CD4-positive, alpha-beta T cell (primary cell): ENCODE measurements around the gene F10. TPM values are rescaled to one million over a fixed set of nuclear protein-coding genes. Genes with fewer than 3 reads are reported as not detected.
"Not testable (repeated sequence)": the region's sequence is repeated elsewhere in the genome, so short reads cannot be mapped to it uniquely, and the experiment has no call there.

ENCODE experiments used
- ATAC-seq: fragments of 200-7000 bp; cut with Tn5 transposase; one replicate; pipeline ENCODE4 v1.10.0; 2022; ENCODE audit warnings: mild to moderate bottlenecking; ENCODE audit not compliant: poor library complexity
- CTCF ChIA-PET: fragments of 350-600 bp; sonication (Branson Sonifier 250); formaldehyde crosslinking; loops from one replicate; lab custom pipeline; 2021; ENCODE audit warnings: antibody characterized with exemption, inconsistent platforms; lab: Charles Lee
- POLR2A ChIA-PET: fragments of 350-600 bp; sonication (Branson Sonifier 250); formaldehyde crosslinking; loops from one replicate; lab custom pipeline; 2021; ENCODE audit warnings: antibody characterized with exemption, inconsistent platforms; lab: Charles Lee
- DNase-seq, 14 experiments: peaks; one replicate each; pipeline ENCODE4 v3.0.0-alpha.2; 2013 to 2020; ENCODE audit warnings: mixed read lengths in 2 of 14
- H3K27ac ChIP-seq, 2 donors: one replicate each; pipeline versions ENCODE4 v1.5.1 to v1.7.0; 2013; ENCODE audit warnings: low read length in 2 of 2, low read depth in 1 of 2, mild to moderate bottlenecking in 1 of 2
- H3K27me3 ChIP-seq, 2 experiments: 1 replicate in 1 of 2; 2 replicates in 1 of 2; pipeline versions ENCODE4 v1.6.1 to v1.7.0; 2013; ENCODE audit warnings: low read length in 2 of 2, control low read depth in 1 of 2, mild to moderate bottlenecking in 1 of 2, moderate library complexity in 1 of 2; ENCODE audit not compliant: insufficient read depth in 2 of 2, control insufficient read depth in 1 of 2
- H3K36me3 ChIP-seq: one replicate; pipeline ENCODE4 v1.6.1; 2013; ENCODE audit warnings: low read length, control low read depth; ENCODE audit not compliant: insufficient read depth
- H3K4me1 ChIP-seq: one replicate; pipeline ENCODE4 v1.6.1; 2013; ENCODE audit warnings: low read length, control low read depth; ENCODE audit not compliant: insufficient read depth
- H3K4me3 ChIP-seq: one replicate; pipeline ENCODE4 v1.5.1; 2013; ENCODE audit warnings: mild to moderate bottlenecking, low read length, moderate library complexity
- H3K9me3 ChIP-seq, 2 experiments: 1 replicate in 1 of 2; 2 replicates in 1 of 2; pipeline versions ENCODE4 v1.6.1 to v1.7.0; 2013; ENCODE audit warnings: low read length in 2 of 2, mild to moderate bottlenecking in 2 of 2, control low read depth in 1 of 2, moderate library complexity in 1 of 2; ENCODE audit not compliant: control insufficient read depth in 1 of 2, insufficient read depth in 1 of 2
- H3K27ac Mint-ChIP-seq: one replicate; pipeline ENCODE4 v1.8.0; 2020; ENCODE audit warnings: mixed read lengths
- H3K27me3 Mint-ChIP-seq: one replicate; pipeline ENCODE4 v1.8.0; 2021; ENCODE audit warnings: mixed read lengths
- H3K36me3 Mint-ChIP-seq: one replicate; pipeline ENCODE4 v1.8.0; 2021; ENCODE audit warnings: low read depth, mixed read lengths
- H3K4me1 Mint-ChIP-seq: one replicate; pipeline ENCODE4 v1.8.0; 2021; ENCODE audit warnings: low read depth, mixed read lengths
- H3K4me3 Mint-ChIP-seq: one replicate; pipeline ENCODE4 v1.8.0; 2020; ENCODE audit warnings: mild to moderate bottlenecking, mixed read lengths
- H3K9me3 Mint-ChIP-seq: one replicate; pipeline ENCODE4 v1.8.0; 2020; ENCODE audit warnings: mixed read lengths
- intact Hi-C, 2 experiments: fragments of 100-400 bp; cut with DNase I in 1 of 2; cut with micrococcal nuclease in 1 of 2; formaldehyde crosslinking; loops; one replicate each; pipeline versions ENCODE4 v1.15.1 to v1.9.0; 2023 to 2025; cut with DNase I, micrococcal nuclease
- total RNA-seq, 174 experiments: library from RNA in 2 of 174; stranded (reverse) in 2 of 174; gene quantifications; one replicate each; pipeline ENCODE4 v1.2.3 and lab custom pipeline; 2021 to 2026
- TF ChIP-seq, protein P1 (sequence below): fragments of 200-600 bp; IDR thresholded peaks from one replicate; pipeline ENCODE4 v1.8.0; 2022; ENCODE audit warnings: antibody characterized with exemption, mild to moderate bottlenecking

The F10 gene
- total RNA-seq, 2 experiments from 2014 or later = not detected

DNA sequence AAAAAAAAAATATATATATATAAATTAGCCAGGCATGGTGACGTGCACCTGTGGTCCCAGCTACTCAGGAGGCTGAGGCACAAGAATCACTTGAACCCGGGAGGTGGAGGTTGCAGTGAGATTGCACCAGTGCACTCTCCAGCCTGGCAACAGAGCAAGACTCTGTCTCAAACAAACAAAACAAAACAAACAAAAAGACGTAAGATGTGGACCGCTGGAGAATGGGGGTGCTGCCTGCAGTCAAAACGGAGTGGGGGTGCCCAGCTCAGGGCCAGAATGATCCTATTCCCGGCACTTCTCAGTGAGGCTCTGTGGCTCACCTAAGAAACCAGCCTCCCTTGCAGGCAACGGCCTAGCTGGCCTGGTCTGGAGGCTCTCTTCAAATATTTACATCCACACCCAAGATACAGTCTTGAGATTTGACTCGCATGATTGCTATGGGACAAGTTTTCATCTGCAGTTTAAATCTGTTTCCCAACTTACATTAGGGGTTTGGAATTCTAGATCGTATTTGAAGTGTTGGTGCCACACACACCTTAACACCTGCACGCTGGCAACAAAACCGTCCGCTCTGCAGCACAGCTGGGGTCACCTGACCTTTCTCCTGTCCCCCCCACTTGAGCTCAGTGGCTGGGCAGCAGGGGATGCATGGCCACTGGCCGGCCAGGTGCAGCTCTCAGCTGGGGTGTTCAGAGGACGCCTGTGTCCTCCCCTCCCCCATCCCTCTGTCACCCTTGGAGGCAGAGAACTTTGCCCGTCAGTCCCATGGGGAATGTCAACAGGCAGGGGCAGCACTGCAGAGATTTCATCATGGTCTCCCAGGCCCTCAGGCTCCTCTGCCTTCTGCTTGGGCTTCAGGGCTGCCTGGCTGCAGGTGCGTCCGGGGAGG, 17.3 kb upstream of the F10 start, which contains the start of gene F7:
TSS of gene F7 (plus strand) at position 760 of the 889 bp plus-strand sequence. CDS start at position 811, 51 bp downstream.
- POLR2A ChIA-PET = no interaction called here
- CTCF ChIA-PET = no interaction called here
- no peak for DNase-seq

GRCh38 chr13:113105921-113106452, 16.6 kb upstream of the F10 start:
- Histone ChIP-seq H3K27me3 (peaks cover 11 to 17% of the 10 kb centered on the region in 2 experiments), H3K4me3 (no peak overlapping the region), H3K9me3 (no peaks in the 10 kb centered on the region), H3K4me1 (peaks cover 13% of the 10 kb centered on the region), H3K36me3 (no peaks in the 10 kb centered on the region), H3K27ac (no peak overlapping the region)
- ChIA-PET POLR2A (no interaction called here), CTCF (no interaction called here)
- H3K4me1 Mint-ChIP-seq = no peaks in the 10 kb centered on the region
- intact Hi-C loops = no loop called here
- peaks cover 8% of the 10 kb centered on the region for H3K27me3 Mint-ChIP-seq
- no peak for DNase-seq
- H3K27ac Mint-ChIP-seq = no peak overlapping the region
- H3K36me3 Mint-ChIP-seq = no peaks in the 10 kb centered on the region
- no peak overlapping the region for H3K4me3 Mint-ChIP-seq
- TF ChIP-seq, protein P1, sequence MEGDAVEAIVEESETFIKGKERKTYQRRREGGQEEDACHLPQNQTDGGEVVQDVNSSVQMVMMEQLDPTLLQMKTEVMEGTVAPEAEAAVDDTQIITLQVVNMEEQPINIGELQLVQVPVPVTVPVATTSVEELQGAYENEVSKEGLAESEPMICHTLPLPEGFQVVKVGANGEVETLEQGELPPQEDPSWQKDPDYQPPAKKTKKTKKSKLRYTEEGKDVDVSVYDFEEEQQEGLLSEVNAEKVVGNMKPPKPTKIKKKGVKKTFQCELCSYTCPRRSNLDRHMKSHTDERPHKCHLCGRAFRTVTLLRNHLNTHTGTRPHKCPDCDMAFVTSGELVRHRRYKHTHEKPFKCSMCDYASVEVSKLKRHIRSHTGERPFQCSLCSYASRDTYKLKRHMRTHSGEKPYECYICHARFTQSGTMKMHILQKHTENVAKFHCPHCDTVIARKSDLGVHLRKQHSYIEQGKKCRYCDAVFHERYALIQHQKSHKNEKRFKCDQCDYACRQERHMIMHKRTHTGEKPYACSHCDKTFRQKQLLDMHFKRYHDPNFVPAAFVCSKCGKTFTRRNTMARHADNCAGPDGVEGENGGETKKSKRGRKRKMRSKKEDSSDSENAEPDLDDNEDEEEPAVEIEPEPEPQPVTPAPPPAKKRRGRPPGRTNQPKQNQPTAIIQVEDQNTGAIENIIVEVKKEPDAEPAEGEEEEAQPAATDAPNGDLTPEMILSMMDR = no peak
- no peak for ATAC-seq
- H3K9me3 Mint-ChIP-seq = no peaks in the 10 kb centered on the region

More for the DNA sequence above, 17.3 kb upstream of the F10 start, which contains the start of gene F7:
- H3K36me3 ChIP-seq = no peaks in the 10 kb centered on the region
- H3K9me3 ChIP-seq = no peaks in the 10 kb centered on the region
- no peak within 1 kb of the TSS for H3K4me3 ChIP-seq
- Mint-ChIP-seq H3K9me3 (no peaks in the 10 kb centered on the region), H3K36me3 (no peaks in the 10 kb centered on the region), H3K27ac (no peak within 1 kb of the TSS), H3K27me3 (peaks cover 8% of the 10 kb centered on the region), H3K4me1 (no peaks in the 10 kb centered on the region), H3K4me3 (no peak within 1 kb of the TSS)
- no peak within 1 kb of the TSS for H3K27ac ChIP-seq
- intact Hi-C loops = no loop called here
- peaks cover 9% of the 10 kb centered on the region for H3K4me1 ChIP-seq
- ATAC-seq = no peak
- TF ChIP-seq, protein P1 = no peak
- peaks cover 8 to 12% of the 10 kb centered on the region in 2 experiments for H3K27me3 ChIP-seq

DNA sequence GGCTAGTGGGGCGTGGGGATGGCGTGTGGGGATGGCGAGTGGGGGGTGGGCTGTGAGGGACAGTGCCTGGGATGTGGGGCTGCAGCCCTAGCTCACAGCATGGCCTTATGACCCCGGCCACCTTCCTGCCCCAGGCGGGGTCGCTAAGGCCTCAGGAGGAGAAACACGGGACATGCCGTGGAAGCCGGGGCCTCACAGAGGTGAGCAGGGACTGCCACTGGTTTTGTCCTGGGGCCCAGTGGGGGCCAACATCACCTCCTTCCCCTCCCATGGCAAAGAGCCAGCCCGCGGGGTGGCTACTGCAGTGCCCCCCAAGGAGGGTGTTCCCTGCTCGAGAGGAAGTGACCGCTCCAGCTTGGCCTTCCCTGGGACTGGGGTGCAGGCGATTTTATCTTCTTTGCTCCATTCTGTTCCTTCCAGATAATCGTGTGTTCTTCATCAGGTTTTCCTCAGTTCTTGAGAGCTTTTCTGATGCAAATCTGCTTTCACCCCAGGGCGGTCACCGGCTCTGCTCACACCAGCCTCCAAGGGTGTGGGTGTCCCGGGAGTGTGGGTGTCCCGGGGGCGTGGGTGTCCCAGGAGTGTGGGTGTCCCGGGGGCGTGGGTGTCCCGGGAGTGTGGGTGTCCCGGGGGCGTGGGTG, 15.8 kb upstream of the F10 start:
- Histone ChIP-seq H3K4me3 (no peak overlapping the region), H3K36me3 (no peaks in the 10 kb centered on the region), H3K4me1 (peaks cover 14% of the 10 kb centered on the region), H3K27ac (no peak overlapping the region), H3K27me3 (peaks cover 13 to 19% of the 10 kb centered on the region in 2 experiments), H3K9me3 (no peaks in the 10 kb centered on the region)
- H3K27ac Mint-ChIP-seq = no peak overlapping the region
- H3K4me3 Mint-ChIP-seq = no peak overlapping the region
- peaks cover 8% of the 10 kb centered on the region for H3K27me3 Mint-ChIP-seq
- H3K4me1 Mint-ChIP-seq = no peaks in the 10 kb centered on the region
- TF ChIP-seq, protein P1 = no peak
- intact Hi-C loops = no loop called here
- no peaks in the 10 kb centered on the region for H3K9me3 Mint-ChIP-seq
- ATAC-seq = no peak
- H3K36me3 Mint-ChIP-seq = no peaks in the 10 kb centered on the region
- ChIA-PET CTCF (no interaction called here), POLR2A (no interaction called here)
- no peak for DNase-seq

GRCh38 chr13:113108521-113108920, 14.1 kb upstream of the F10 start:
- H3K36me3 Mint-ChIP-seq, H3K9me3 ChIP-seq, intact Hi-C loops, H3K9me3 Mint-ChIP-seq, H3K36me3 ChIP-seq, CTCF ChIA-PET, H3K27me3 Mint-ChIP-seq, ATAC-seq, H3K4me3 Mint-ChIP-seq, H3K4me1 Mint-ChIP-seq, H3K27ac ChIP-seq, H3K27ac Mint-ChIP-seq, H3K4me3 ChIP-seq, DNase-seq, POLR2A ChIA-PET: not testable (repeated sequence)
- Histone ChIP-seq H3K4me1 (peaks cover 21% of the 10 kb centered on the region), H3K27me3 (peaks cover 13 to 19% of the 10 kb centered on the region in 2 experiments)
